GM18868 (cell line): ENCODE results near the gene HBZ.
"Not testable (repeated sequence)": the region's sequence is repeated elsewhere in the genome, so short reads cannot be mapped to it uniquely, and the experiment has no call there.

Experiments
- ATAC-seq: cut with Tn5 transposase; IDR thresholded peaks from one replicate; pipeline ENCODE4 v1.9.1; 2021; ENCODE audit warnings: mild to moderate bottlenecking, moderate library complexity; ENCODE audit not compliant: unreplicated experiment

Gene HBZ

DNA sequence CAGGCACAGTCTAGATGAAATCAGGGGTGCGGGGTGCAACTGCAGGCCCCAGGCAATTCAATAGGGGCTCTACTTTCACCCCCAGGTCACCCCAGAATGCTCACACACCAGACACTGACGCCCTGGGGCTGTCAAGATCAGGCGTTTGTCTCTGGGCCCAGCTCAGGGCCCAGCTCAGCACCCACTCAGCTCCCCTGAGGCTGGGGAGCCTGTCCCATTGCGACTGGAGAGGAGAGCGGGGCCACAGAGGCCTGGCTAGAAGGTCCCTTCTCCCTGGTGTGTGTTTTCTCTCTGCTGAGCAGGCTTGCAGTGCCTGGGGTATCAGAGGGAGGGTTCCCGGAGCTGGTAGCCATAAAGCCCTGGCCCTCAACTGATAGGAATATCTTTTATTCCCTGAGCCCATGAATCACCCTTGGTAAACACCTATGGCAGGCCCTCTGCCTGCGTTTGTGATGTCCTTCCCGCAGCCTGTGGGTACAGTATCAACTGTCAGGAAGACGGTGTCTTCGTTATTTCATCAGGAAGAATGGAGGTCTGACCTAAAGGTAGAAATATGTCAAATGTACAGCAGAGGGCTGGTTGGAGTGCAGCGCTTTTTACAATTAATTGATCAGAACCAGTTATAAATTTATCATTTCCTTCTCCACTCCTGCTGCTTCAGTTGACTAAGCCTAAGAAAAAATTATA, 25.7 kb downstream of the HBZ start:
- no peak for ATAC-seq

DNA sequence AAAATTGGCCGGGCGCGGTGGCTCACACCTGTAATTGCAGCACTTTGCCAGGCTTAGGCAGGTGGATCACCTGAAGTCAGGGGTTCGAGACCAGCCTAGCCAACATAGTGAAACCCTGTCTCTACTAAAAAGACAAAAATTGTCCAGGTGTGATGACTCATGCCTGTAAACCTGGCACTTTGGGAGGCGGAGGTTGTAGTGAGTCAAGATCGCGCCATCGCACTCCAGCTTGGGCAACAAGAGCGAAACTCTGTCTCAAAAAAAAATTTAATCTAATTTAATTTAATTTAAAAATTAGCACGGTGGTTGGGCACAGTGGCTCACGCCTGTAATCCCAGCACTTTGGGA, 26.2 kb downstream of the HBZ start:
- ATAC-seq, result no peak

DNA sequence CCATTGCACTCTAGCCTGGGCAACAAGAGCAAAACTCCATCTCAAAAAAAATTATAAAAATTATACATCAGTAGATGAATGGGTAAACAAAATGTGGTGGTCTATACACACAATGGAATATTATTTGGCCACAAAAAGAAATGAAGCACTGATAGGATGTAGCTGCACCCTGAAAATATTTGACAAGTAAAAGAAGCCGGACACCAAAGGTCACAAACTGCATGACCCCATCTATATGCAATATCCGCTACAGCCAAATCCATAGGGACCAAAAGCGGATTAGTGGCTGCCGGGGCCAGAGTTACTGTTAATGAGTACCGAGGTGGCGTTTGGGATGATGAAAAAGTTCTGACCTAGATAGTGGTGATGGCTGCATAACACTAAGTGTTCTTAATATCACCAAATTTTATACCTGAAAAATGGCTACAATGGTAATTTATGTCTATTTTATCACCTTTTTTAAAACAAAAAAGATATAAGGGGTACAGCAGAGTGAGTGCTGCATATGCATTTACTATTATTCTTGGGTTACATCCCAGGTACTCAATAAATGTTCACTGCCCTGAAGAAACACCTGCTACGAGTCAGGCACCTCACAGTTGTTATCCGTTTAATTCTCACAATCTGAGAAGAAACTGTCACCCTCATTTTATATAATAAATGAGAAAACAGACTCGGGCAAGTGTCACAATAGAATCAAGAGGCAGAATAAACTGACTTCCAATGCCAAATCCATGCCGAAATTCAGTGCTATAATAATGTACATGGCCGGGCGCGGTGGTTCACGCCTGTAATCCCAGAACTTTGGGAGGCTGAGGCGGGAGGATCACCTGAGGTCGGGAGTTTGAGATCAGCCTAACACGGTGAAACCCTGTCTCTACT, 27.0 kb downstream of the HBZ start:
- ATAC-seq, result no peak

DNA sequence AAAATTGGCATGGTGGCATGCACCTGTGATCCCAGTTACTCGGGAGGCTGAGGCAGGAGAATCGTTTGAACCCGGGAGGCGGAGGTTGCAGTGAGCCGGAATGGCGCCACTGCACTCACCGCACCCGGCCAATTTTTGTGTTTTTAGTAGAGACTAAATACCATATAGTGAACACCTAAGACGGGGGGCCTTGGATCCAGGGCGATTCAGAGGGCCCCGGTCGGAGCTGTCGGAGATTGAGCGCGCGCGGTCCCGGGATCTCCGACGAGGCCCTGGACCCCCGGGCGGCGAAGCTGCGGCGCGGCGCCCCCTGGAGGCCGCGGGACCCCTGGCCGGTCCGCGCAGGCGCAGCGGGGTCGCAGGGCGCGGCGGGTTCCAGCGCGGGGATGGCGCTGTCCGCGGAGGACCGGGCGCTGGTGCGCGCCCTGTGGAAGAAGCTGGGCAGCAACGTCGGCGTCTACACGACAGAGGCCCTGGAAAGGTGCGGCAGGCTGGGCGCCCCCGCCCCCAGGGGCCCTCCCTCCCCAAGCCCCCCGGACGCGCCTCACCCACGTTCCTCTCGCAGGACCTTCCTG, 27.7 kb downstream of the HBZ start, which contains the start of gene HBQ1:
Gene HBQ1 (plus strand): TSS at position 359 of the 575 bp plus-strand sequence. CDS start 28 bp downstream, at position 387.
- no peak for ATAC-seq

GRCh38 chr16:180681-181564, 28.5 kb downstream of the HBZ start:
- ATAC-seq, result peak; percentile 50

DNA sequence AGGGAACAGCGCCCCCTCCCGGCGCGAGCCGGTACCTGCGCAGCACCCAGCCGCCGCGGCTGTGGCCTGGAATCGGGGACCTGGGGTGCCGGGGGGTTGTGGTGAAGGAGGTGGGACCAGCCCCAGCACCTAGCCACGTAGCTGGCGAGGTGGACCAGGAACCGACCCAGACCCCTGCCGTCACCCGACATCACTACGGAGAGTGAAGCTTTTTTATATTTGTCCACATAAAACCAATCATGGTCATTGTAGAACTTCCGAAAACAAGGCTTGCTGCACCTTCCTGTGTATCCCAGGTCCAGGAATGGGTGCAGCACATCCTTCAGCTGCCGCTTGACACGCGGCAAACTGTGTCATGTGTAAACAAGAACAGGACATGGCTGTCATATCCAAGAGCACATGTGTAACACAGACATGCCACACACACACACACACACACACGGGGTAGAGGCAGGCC, 29.1 kb downstream of the HBZ start:
- ATAC-seq, result no peak

- no peak for ATAC-seq
These were observed 30.6 kb downstream of the HBZ start for GRCh38 chr16:183005-183404.

- no peak for ATAC-seq
These were observed 32.8 kb downstream of the HBZ start for GRCh38 chr16:185213-185612.

GRCh38 chr16:185691-186090, 33.2 kb downstream of the HBZ start:
- no peak for ATAC-seq

GRCh38 chr16:187330-187729, 34.9 kb downstream of the HBZ start:
- no peak for ATAC-seq

DNA sequence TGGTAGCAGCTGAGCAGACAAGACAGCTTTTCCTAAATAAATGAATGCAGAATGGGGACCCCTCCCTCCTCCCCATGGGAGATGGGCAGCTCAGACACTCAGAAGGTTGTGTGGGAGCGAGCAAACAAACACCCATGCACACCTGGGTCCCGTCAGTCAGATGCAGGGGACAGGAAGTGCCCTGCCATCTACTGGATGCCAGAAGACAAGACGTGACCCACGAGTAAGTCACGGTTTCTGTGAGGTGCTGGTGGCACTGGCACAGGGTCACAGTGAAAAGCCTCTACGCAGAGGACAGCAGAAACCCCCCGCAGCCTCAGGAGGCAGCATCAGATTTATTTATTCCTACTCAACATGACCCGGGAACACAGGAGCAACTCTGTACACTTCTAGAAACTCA, 36.2 kb downstream of the HBZ start:
- ATAC-seq, result no peak

GRCh38 chr16:189604-190186, 37.3 kb downstream of the HBZ start:
- ATAC-seq, result no peak

DNA sequence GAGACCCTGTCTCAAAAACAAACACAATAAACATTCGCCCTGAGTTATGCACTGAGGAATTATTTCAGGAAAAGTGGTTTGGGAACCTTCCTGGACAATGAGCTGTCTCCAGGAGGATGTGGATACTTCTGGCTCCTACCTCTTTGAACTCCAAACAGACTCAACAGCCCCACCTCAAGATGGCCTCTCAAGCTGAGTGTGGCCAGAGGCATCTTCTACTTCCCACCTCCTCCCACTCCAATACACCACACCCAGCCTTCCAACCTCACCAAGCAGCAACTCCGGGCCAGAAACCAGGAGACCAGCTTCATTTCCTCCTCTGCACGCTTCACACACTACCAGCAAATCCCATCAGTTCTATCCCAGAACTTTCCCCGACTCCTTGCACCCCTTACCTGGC, 39.4 kb downstream of the HBZ start:
- ATAC-seq, result no peak

DNA sequence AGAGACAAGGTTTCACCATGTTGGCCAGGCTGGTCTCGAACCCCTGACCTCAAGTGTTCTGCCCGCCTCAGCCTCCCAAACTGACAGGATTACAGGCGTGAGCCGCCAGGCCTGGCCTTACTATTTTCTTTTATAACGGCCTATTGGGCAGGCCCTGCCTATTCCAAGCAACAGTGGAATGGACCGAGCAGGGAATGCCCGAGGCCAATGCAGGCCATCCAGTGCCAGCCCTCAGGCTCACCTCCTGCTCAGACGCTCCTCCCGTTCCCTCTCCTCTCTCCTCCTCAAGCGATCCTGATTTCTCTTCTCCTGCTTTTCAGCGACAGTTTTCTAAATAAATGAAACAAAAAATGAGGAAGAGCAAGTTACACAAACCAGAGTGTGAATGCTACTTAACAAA, 40.2 kb downstream of the HBZ start:
- no peak for ATAC-seq

DNA sequence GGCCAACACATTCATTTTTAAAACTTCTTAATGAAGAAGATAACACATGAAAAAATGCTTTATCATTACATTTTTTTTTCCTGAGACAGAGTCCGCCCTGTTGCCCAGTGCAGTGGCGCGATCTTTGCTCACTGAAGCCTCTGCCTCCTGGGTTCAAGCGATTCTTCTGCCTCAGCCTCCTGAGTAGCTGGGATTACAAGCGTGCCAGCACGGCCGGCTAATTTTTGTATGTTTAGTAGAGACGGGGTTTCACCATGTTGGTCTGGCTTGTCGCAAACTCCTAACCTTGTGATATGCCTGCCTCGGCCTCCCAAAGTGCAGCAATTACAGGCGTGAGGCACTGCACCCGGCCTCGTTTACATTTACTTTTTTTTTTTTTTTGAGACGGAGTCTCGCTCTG, 41.0 kb downstream of the HBZ start:
- no peak for ATAC-seq

DNA sequence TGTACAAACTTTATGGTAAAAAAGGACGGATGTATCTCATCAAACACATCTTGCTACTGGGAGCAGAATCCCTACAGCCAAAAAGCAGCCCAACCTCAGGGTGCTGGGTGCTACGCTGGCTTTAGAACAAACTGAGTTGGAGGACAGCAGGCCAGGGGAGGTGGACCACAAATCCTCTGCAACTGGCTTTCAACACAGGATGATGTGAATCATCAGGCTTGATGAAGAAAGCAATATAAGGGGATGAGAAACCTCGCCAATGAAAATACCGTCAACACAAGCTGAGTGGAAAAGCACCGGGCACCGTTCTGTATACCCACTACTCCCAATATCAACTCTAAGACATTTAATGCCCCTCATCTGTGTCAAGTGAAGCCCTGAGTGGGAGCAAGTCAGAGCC, 42.1 kb downstream of the HBZ start:
- ATAC-seq, result no peak

DNA sequence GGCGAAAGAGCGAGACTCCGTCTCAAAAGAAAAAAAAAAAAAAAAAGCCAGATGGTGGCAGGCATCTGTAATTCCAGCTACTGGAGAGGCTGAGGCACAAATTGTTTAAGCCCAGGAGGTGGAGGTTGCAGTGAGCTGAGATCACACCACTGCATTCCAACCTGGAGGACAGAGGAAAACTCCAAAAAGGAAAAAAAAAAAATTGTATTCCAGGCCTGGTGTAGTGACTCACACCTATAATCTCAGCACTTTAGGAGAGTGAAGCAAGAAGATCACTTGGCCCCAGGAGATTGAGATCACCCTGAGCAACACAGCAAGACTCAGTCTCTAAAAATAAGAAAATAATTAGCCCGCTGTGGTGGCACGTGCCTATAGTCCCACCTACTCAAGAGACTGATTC, 47.9 kb downstream of the HBZ start:
- ATAC-seq, result no peak

DNA sequence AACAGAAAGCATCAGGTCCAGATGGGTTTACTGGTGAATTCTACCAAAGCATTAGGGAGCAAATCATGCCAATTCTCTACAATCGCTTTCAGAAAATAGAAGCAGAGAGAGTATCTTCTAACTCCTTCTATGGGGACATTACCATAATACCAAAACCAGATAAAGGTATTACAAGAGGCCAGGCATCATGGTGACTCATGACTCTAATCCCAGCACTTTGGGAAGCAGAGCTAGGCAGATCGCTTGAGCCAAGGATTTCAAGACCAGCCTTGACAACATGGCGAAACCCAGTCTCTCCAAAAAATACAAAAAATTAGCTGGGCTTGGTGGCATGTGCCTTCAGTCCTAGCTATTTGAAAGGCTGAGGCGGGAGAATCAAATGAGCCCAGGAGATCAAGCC, 50.8 kb downstream of the HBZ start:
- no peak for ATAC-seq

- not testable (repeated sequence) for ATAC-seq
These were observed 51.6 kb downstream of the HBZ start for GRCh38 chr16:204046-204445.
